WTC11 (cell line): ENCODE results near the gene LPIN2. TPM values are rescaled to one million over a fixed set of nuclear protein-coding genes. Genes with fewer than 3 reads are reported as not detected.

Experiments used
- ATAC-seq: fragments of 200-7000 bp; cut with Tn5 transposase; 2 replicates; pipeline ENCODE4 v1.10.0; 2021; ENCODE audit warnings: mild to moderate bottlenecking, moderate library complexity
- CTCF ChIA-PET: fragments of 300-600 bp; sonication (Branson Sonifier 250); formaldehyde crosslinking; loops from one replicate; lab custom pipeline; 2021; ENCODE audit warnings: antibody characterized with exemption; lab: Charles Lee
- POLR2A ChIA-PET: fragments of 350-600 bp; sonication (Branson Sonifier 250); formaldehyde crosslinking; loops from one replicate; lab custom pipeline; 2021; ENCODE audit warnings: antibody characterized with exemption; lab: Charles Lee
- DNase-seq: peaks from one replicate; pipeline ENCODE4 v3.0.0; 2021; ENCODE audit warnings: low spot score
- H3K27ac Mint-ChIP-seq: 2 replicates; pipeline ENCODE4 v1.8.0; 2021; ENCODE audit warnings: mixed read lengths
- H3K27me3 Mint-ChIP-seq: 2 replicates; pipeline ENCODE4 v1.8.0; 2021; ENCODE audit warnings: low read depth, mild to moderate bottlenecking, moderate library complexity, mixed read lengths
- H3K36me3 Mint-ChIP-seq: 2 replicates; pipeline ENCODE4 v1.8.0; 2021; ENCODE audit warnings: mixed read lengths
- H3K4me1 Mint-ChIP-seq: 2 replicates; pipeline ENCODE4 v1.8.0; 2022; ENCODE audit warnings: mixed read lengths
- H3K4me3 Mint-ChIP-seq: 2 replicates; pipeline ENCODE4 v1.8.0; 2021; ENCODE audit warnings: mild to moderate bottlenecking, moderate library complexity, mixed read lengths
- H3K9me3 Mint-ChIP-seq: 2 replicates; pipeline ENCODE4 v1.8.0; 2021; ENCODE audit warnings: mixed read lengths
- ELF4 ChIP-seq: sonication (generic); formaldehyde crosslinking; IDR thresholded peaks from 2 replicates; pipeline ENCODE4 v1.8.1; 2022; ENCODE audit warnings: low read depth, mild to moderate bottlenecking, moderate library complexity, missing genetic modification reagents
- ETV6 ChIP-seq: sonication (generic); formaldehyde crosslinking; IDR thresholded peaks from 2 replicates; pipeline ENCODE4 v1.8.1; 2022; ENCODE audit warnings: mild to moderate bottlenecking, missing genetic modification reagents
- FOXP1 ChIP-seq: sonication (generic); formaldehyde crosslinking; IDR thresholded peaks from 2 replicates; pipeline ENCODE4 v1.8.0; 2022; ENCODE audit warnings: missing genetic modification reagents, mild to moderate bottlenecking, moderate library complexity, borderline replicate concordance
- FOXP4 ChIP-seq: sonication (generic); formaldehyde crosslinking; IDR thresholded peaks from 2 replicates; pipeline ENCODE4 v1.8.0; 2022; ENCODE audit warnings: mild to moderate bottlenecking, missing genetic modification reagents
- NR1H2 ChIP-seq: sonication (generic); formaldehyde crosslinking; IDR thresholded peaks from 2 replicates; pipeline ENCODE4 v1.9.0; 2021; ENCODE audit warnings: mild to moderate bottlenecking, moderate library complexity, missing genetic modification reagents
- PRRX2 ChIP-seq: fragments of 250-450 bp; sonication (Bioruptor Pico); IDR thresholded peaks from 2 replicates; pipeline ENCODE4 v1.8.0; 2021; ENCODE audit warnings: mild to moderate bottlenecking
- RELA ChIP-seq: sonication (generic); formaldehyde crosslinking; IDR thresholded peaks from 2 replicates; pipeline ENCODE4 v1.8.1; 2022; ENCODE audit warnings: missing genetic modification reagents, mild to moderate bottlenecking, borderline replicate concordance
- RORB ChIP-seq: fragments of 250-450 bp; sonication (Bioruptor Pico); IDR thresholded peaks from 2 replicates; pipeline ENCODE4 v1.9.0; 2021; ENCODE audit warnings: mild to moderate bottlenecking
- SMAD4 ChIP-seq: sonication (generic); formaldehyde crosslinking; IDR thresholded peaks from 2 replicates; pipeline ENCODE4 v1.8.0; 2022; ENCODE audit warnings: mild to moderate bottlenecking, missing genetic modification reagents
- USF1 ChIP-seq: sonication (generic); formaldehyde crosslinking; IDR thresholded peaks from 2 replicates; pipeline ENCODE4 v1.8.0; 2022; ENCODE audit warnings: mild to moderate bottlenecking, missing genetic modification reagents
- ZMAT4 ChIP-seq: fragments of 250-450 bp; sonication (Bioruptor Pico); IDR thresholded peaks from 2 replicates; pipeline ENCODE4 v1.9.0; 2021; ENCODE audit warnings: mild to moderate bottlenecking
- ZNF121 ChIP-seq: sonication (generic); formaldehyde crosslinking; IDR thresholded peaks from 2 replicates; pipeline ENCODE4 v1.8.0; 2023; ENCODE audit warnings: missing genetic modification reagents
- ZNF138 ChIP-seq: sonication (generic); formaldehyde crosslinking; conservative IDR thresholded peaks from 2 replicates; pipeline ENCODE4 v1.8.1; 2022; ENCODE audit warnings: mild to moderate bottlenecking, moderate library complexity, missing genetic modification reagents
- ZNF219 ChIP-seq: sonication (generic); formaldehyde crosslinking; IDR thresholded peaks from 2 replicates; pipeline ENCODE4 v1.8.0; 2023; ENCODE audit warnings: missing genetic modification reagents, mild to moderate bottlenecking, borderline replicate concordance
- ZNF281 ChIP-seq: sonication (generic); formaldehyde crosslinking; IDR thresholded peaks from 2 replicates; pipeline ENCODE4 v1.8.0; 2023; ENCODE audit warnings: mild to moderate bottlenecking, missing genetic modification reagents
- ZNF512 ChIP-seq: sonication (generic); formaldehyde crosslinking; IDR thresholded peaks from 2 replicates; pipeline ENCODE4 v1.8.1; 2022; ENCODE audit warnings: missing genetic modification reagents, borderline replicate concordance
- ZSCAN18 ChIP-seq: fragments of 250-450 bp; sonication (Bioruptor Pico); IDR thresholded peaks from 2 replicates; pipeline ENCODE4 v2.1.2; 2022; ENCODE audit warnings: mild to moderate bottlenecking, moderate library complexity
- total RNA-seq: library from RNA; stranded (reverse); gene quantifications from 3 replicates; pipeline ENCODE4 v1.2.3, GENCODE V29; 2021
- TF ChIP-seq, protein P1 (sequence below): sonication (generic); formaldehyde crosslinking; IDR thresholded peaks from 2 replicates; pipeline ENCODE4 v1.8.0; 2022; ENCODE audit warnings: mild to moderate bottlenecking, missing genetic modification reagents
- TF ChIP-seq, protein P2 (sequence below): sonication (generic); formaldehyde crosslinking; conservative IDR thresholded peaks from 2 replicates; pipeline ENCODE4 v1.8.1; 2023; ENCODE audit warnings: mild to moderate bottlenecking, low read depth, missing genetic modification reagents, moderate library complexity

The LPIN2 gene
- total RNA-seq, 1 experiment from 2014 or later: 11.8 TPM

GRCh38 chr18:2968606-2969005 lies 44.3 kb downstream of the LPIN2 start:
- ATAC-seq (no peak), DNase-seq (no peak)
- Mint-ChIP-seq H3K4me3 (no peak overlapping the region), H3K4me1 (peaks cover 33% of the 10 kb centered on the region), H3K27me3 (no peaks in the 10 kb centered on the region), H3K36me3 (no peaks in the 10 kb centered on the region), H3K27ac (peak overlapping the region; percentile 1; the same call in 1 of the 2 replicates), H3K9me3 (no peaks in the 10 kb centered on the region)
- ChIA-PET POLR2A (interaction anchor here (0.9 to 1.5 kb wide), 2 partner anchors 8 to 11 kb away, joined by 3 to 4 read pairs; no protein-coding TSS in a partner anchor), CTCF (interaction anchor here (1.0 to 2.2 kb wide), 4 partner anchors 18 to 277 kb away, joined by 3 to 7 read pairs (median 6); no protein-coding TSS in a partner anchor)
- no peak for TF ChIP-seq FOXP1 (CRISPR knock-in tag)
- no peak for TF ChIP-seq ZNF121 (CRISPR knock-in tag)
- TF ChIP-seq ZNF281 (CRISPR knock-in tag): no peak
- no peak for TF ChIP-seq ZNF512
- TF ChIP-seq ELF4 (CRISPR knock-in tag): no peak
- TF ChIP-seq, protein P1, sequence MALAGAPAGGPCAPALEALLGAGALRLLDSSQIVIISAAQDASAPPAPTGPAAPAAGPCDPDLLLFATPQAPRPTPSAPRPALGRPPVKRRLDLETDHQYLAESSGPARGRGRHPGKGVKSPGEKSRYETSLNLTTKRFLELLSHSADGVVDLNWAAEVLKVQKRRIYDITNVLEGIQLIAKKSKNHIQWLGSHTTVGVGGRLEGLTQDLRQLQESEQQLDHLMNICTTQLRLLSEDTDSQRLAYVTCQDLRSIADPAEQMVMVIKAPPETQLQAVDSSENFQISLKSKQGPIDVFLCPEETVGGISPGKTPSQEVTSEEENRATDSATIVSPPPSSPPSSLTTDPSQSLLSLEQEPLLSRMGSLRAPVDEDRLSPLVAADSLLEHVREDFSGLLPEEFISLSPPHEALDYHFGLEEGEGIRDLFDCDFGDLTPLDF (CRISPR knock-in tag): no peak
- TF ChIP-seq ZNF138: no peak
- no peak for TF ChIP-seq ZNF219 (CRISPR knock-in tag)
- TF ChIP-seq RELA: no peak
- no peak for TF ChIP-seq ETV6 (CRISPR knock-in tag)
- no peak for TF ChIP-seq USF1 (CRISPR knock-in tag)
- TF ChIP-seq, protein P2, sequence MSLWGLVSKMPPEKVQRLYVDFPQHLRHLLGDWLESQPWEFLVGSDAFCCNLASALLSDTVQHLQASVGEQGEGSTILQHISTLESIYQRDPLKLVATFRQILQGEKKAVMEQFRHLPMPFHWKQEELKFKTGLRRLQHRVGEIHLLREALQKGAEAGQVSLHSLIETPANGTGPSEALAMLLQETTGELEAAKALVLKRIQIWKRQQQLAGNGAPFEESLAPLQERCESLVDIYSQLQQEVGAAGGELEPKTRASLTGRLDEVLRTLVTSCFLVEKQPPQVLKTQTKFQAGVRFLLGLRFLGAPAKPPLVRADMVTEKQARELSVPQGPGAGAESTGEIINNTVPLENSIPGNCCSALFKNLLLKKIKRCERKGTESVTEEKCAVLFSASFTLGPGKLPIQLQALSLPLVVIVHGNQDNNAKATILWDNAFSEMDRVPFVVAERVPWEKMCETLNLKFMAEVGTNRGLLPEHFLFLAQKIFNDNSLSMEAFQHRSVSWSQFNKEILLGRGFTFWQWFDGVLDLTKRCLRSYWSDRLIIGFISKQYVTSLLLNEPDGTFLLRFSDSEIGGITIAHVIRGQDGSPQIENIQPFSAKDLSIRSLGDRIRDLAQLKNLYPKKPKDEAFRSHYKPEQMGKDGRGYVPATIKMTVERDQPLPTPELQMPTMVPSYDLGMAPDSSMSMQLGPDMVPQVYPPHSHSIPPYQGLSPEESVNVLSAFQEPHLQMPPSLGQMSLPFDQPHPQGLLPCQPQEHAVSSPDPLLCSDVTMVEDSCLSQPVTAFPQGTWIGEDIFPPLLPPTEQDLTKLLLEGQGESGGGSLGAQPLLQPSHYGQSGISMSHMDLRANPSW (CRISPR knock-in tag): no peak
- TF ChIP-seq RORB (CRISPR knock-in tag): no peak
- TF ChIP-seq FOXP4 (CRISPR knock-in tag): no peak
- no peak for TF ChIP-seq SMAD4 (CRISPR knock-in tag)
- no peak for TF ChIP-seq ZMAT4 (CRISPR knock-in tag)
- no peak for TF ChIP-seq ZSCAN18 (CRISPR knock-in tag)
- TF ChIP-seq NR1H2 (CRISPR knock-in tag): no peak
- TF ChIP-seq PRRX2: no peak
